GF-D8 (cell line): Measurements from ENCODE around the gene SLC39A8.
A peak's percentile ranks its signal among the peaks of the same experiment; 100 is the strongest.
"Not testable (repeated sequence)": the region's sequence is repeated elsewhere in the genome, so short reads cannot be mapped to it uniquely, and the experiment has no call there.

Experiments used
- DNase-seq: peaks from one replicate; lab custom pipeline; 2025; lab: John Stamatoyannopoulos, UW

The SLC39A8 gene

GRCh38 chr4:102344954-102345794 lies at the start of gene SLC39A8:
TSS of gene SLC39A8 (minus strand) at chr4:102345482. CDS start at chr4:102344662, 820 bp downstream.
- DNase-seq, result peak; percentile 96

- no peak for DNase-seq
These were observed 46.9 kb upstream of the SLC39A8 start for GRCh38 chr4:102392033-102392744.

GRCh38 chr4:102390438-102390837 lies 45.2 kb upstream of the SLC39A8 start:
- DNase-seq, result peak; percentile 97

GRCh38 chr4:102388611-102389010 lies 43.3 kb upstream of the SLC39A8 start:
- no peak for DNase-seq

- no peak for DNase-seq
These were observed 42.4 kb upstream of the SLC39A8 start for GRCh38 chr4:102387552-102388150.

- no peak for DNase-seq
These were observed 41.7 kb upstream of the SLC39A8 start for GRCh38 chr4:102386966-102387365.

- DNase-seq, result not testable (repeated sequence)
These were observed 35.0 kb upstream of the SLC39A8 start for GRCh38 chr4:102380253-102380652.

- no peak for DNase-seq
These were observed 17.7 kb upstream of the SLC39A8 start for GRCh38 chr4:102362922-102363432.

GRCh38 chr4:102358128-102358527 lies 12.8 kb upstream of the SLC39A8 start:
- DNase-seq, result no peak

GRCh38 chr4:102357637-102358036 lies 12.4 kb upstream of the SLC39A8 start:
- DNase-seq, result not testable (repeated sequence)

GRCh38 chr4:102356562-102357202 lies 11.4 kb upstream of the SLC39A8 start:
- DNase-seq, result no peak

GRCh38 chr4:102355748-102356147 lies 10.5 kb upstream of the SLC39A8 start:
- DNase-seq, result no peak

- DNase-seq, result no peak
These were observed 9.6 kb upstream of the SLC39A8 start for GRCh38 chr4:102354671-102355454.

- DNase-seq, result no peak
These were observed 7.5 kb upstream of the SLC39A8 start for GRCh38 chr4:102352781-102353180.

- no peak for DNase-seq
These were observed 5.4 kb upstream of the SLC39A8 start for GRCh38 chr4:102350634-102351033.

GRCh38 chr4:102348701-102349100 lies 3.4 kb upstream of the SLC39A8 start:
- DNase-seq, result no peak

- no peak for DNase-seq
These were observed 466 bp upstream of the SLC39A8 start for GRCh38 chr4:102345795-102346100.

- peak; percentile 72 for DNase-seq
These were observed 745 bp downstream of the SLC39A8 start for GRCh38 chr4:102344520-102344953.

GRCh38 chr4:102343964-102344519 lies 1.2 kb downstream of the SLC39A8 start:
- peak; percentile 58 for DNase-seq

- no peak for DNase-seq
These were observed 2.7 kb downstream of the SLC39A8 start for GRCh38 chr4:102342404-102343074.
